ENCODE data around the gene MAST4. TPM values are rescaled to one million over a fixed set of nuclear protein-coding genes. Genes with fewer than 3 reads are reported as not detected.

Gene MAST4
- total RNA-seq, 1 donor from 2014 or later = 10.4 TPM

GRCh38 chr5:66617226-66617861 lies 21.2 kb downstream of the MAST4 start:
- no peaks in the 10 kb centered on the region for H3K27me3 ChIP-seq (ENCODE audit: control insufficient read depth in 3 of 3, insufficient read depth in 3 of 3, low read length in 3 of 3)
- H3K9ac ChIP-seq (ENCODE audit: low read depth in 1 of 3, low read length in 3 of 3) = no peak overlapping the region
- no peaks in the 10 kb centered on the region for H3K36me3 ChIP-seq (ENCODE audit: control insufficient read depth in 3 of 3, insufficient read depth in 3 of 3, low read length in 3 of 3)
- H3K27ac ChIP-seq (ENCODE audit: low read depth, low read length) = no peak overlapping the region
- no peak overlapping the region for H3K4me3 ChIP-seq (ENCODE audit: low read length in 3 of 3)
- H3K4me1 ChIP-seq (ENCODE audit: control insufficient read depth in 3 of 3, insufficient read depth in 3 of 3, low read length in 3 of 3) = no peaks in the 10 kb centered on the region
- no peaks in the 10 kb centered on the region for H3K9me3 ChIP-seq (ENCODE audit: control insufficient read depth in 3 of 3, low read length in 3 of 3)

- H3K36me3 ChIP-seq (ENCODE audit: control insufficient read depth in 3 of 3, insufficient read depth in 3 of 3, low read length in 3 of 3) = no peaks in the 10 kb centered on the region
- no peak overlapping the region for H3K9ac ChIP-seq (ENCODE audit: low read depth in 1 of 3, low read length in 3 of 3)
- H3K27ac ChIP-seq (ENCODE audit: low read depth, low read length) = no peak overlapping the region
- no peaks in the 10 kb centered on the region for H3K9me3 ChIP-seq (ENCODE audit: control insufficient read depth in 3 of 3, low read length in 3 of 3)
- H3K4me3 ChIP-seq (ENCODE audit: low read length in 3 of 3) = no peak overlapping the region
- H3K27me3 ChIP-seq (ENCODE audit: control insufficient read depth in 3 of 3, insufficient read depth in 3 of 3, low read length in 3 of 3) = no peaks in the 10 kb centered on the region
- H3K4me1 ChIP-seq (ENCODE audit: control insufficient read depth in 3 of 3, insufficient read depth in 3 of 3, low read length in 3 of 3) = no peaks in the 10 kb centered on the region
These were observed 22.0 kb downstream of the MAST4 start for GRCh38 chr5:66617991-66618768.

- no peaks in the 10 kb centered on the region for H3K9me3 ChIP-seq (ENCODE audit: control insufficient read depth in 3 of 3, low read length in 3 of 3)
- H3K27ac ChIP-seq (ENCODE audit: low read depth, low read length) = no peak overlapping the region
- H3K9ac ChIP-seq (ENCODE audit: low read depth in 1 of 3, low read length in 3 of 3) = no peak overlapping the region
- H3K4me1 ChIP-seq (ENCODE audit: control insufficient read depth in 3 of 3, insufficient read depth in 3 of 3, low read length in 3 of 3) = no peaks in the 10 kb centered on the region
- no peaks in the 10 kb centered on the region for H3K27me3 ChIP-seq (ENCODE audit: control insufficient read depth in 3 of 3, insufficient read depth in 3 of 3, low read length in 3 of 3)
- no peaks in the 10 kb centered on the region for H3K36me3 ChIP-seq (ENCODE audit: control insufficient read depth in 3 of 3, insufficient read depth in 3 of 3, low read length in 3 of 3)
- no peak overlapping the region for H3K4me3 ChIP-seq (ENCODE audit: low read length in 3 of 3)
These were observed 24.5 kb downstream of the MAST4 start for GRCh38 chr5:66620711-66621110.

- Histone ChIP-seq H3K4me3 (ENCODE audit: low read length in 3 of 3) (no peak overlapping the region), H3K27ac (ENCODE audit: low read depth, low read length) (no peak overlapping the region), H3K4me1 (ENCODE audit: control insufficient read depth in 3 of 3, insufficient read depth in 3 of 3, low read length in 3 of 3) (no peaks in the 10 kb centered on the region), H3K9ac (ENCODE audit: low read depth in 1 of 3, low read length in 3 of 3) (no peak overlapping the region), H3K36me3 (ENCODE audit: control insufficient read depth in 3 of 3, insufficient read depth in 3 of 3, low read length in 3 of 3) (no peaks in the 10 kb centered on the region), H3K27me3 (ENCODE audit: control insufficient read depth in 3 of 3, insufficient read depth in 3 of 3, low read length in 3 of 3) (no peaks in the 10 kb centered on the region), H3K9me3 (ENCODE audit: control insufficient read depth in 3 of 3, low read length in 3 of 3) (no peaks in the 10 kb centered on the region)
These were observed 25.0 kb downstream of the MAST4 start for GRCh38 chr5:66621146-66621545.

- Histone ChIP-seq H3K9me3 (ENCODE audit: control insufficient read depth in 3 of 3, low read length in 3 of 3) (no peaks in the 10 kb centered on the region), H3K4me3 (ENCODE audit: low read length in 3 of 3) (no peak overlapping the region), H3K27ac (ENCODE audit: low read depth, low read length) (no peak overlapping the region), H3K4me1 (ENCODE audit: control insufficient read depth in 3 of 3, insufficient read depth in 3 of 3, low read length in 3 of 3) (no peaks in the 10 kb centered on the region), H3K27me3 (ENCODE audit: control insufficient read depth in 3 of 3, insufficient read depth in 3 of 3, low read length in 3 of 3) (no peaks in the 10 kb centered on the region), H3K36me3 (ENCODE audit: control insufficient read depth in 3 of 3, insufficient read depth in 3 of 3, low read length in 3 of 3) (no peaks in the 10 kb centered on the region), H3K9ac (ENCODE audit: low read depth in 1 of 3, low read length in 3 of 3) (no peak overlapping the region)
These were observed 25.5 kb downstream of the MAST4 start for GRCh38 chr5:66621736-66622135.

GRCh38 chr5:66628561-66628960 lies 32.4 kb downstream of the MAST4 start:
- Histone ChIP-seq H3K27ac (ENCODE audit: low read depth, low read length) (no peak overlapping the region), H3K4me1 (ENCODE audit: control insufficient read depth in 3 of 3, insufficient read depth in 3 of 3, low read length in 3 of 3) (no peaks in the 10 kb centered on the region), H3K27me3 (ENCODE audit: control insufficient read depth in 3 of 3, insufficient read depth in 3 of 3, low read length in 3 of 3) (no peaks in the 10 kb centered on the region), H3K36me3 (ENCODE audit: control insufficient read depth in 3 of 3, insufficient read depth in 3 of 3, low read length in 3 of 3) (no peaks in the 10 kb centered on the region), H3K4me3 (ENCODE audit: low read length in 3 of 3) (no peak overlapping the region), H3K9ac (ENCODE audit: low read depth in 1 of 3, low read length in 3 of 3) (no peak overlapping the region), H3K9me3 (ENCODE audit: control insufficient read depth in 3 of 3, low read length in 3 of 3) (no peaks in the 10 kb centered on the region)

- H3K9me3 ChIP-seq (ENCODE audit: control insufficient read depth in 3 of 3, low read length in 3 of 3) = no peaks in the 10 kb centered on the region
- H3K4me1 ChIP-seq (ENCODE audit: control insufficient read depth in 3 of 3, insufficient read depth in 3 of 3, low read length in 3 of 3) = no peaks in the 10 kb centered on the region
- no peak overlapping the region for H3K9ac ChIP-seq (ENCODE audit: low read depth in 1 of 3, low read length in 3 of 3)
- no peak overlapping the region for H3K27ac ChIP-seq (ENCODE audit: low read depth, low read length)
- H3K36me3 ChIP-seq (ENCODE audit: control insufficient read depth in 3 of 3, insufficient read depth in 3 of 3, low read length in 3 of 3) = no peaks in the 10 kb centered on the region
- no peaks in the 10 kb centered on the region for H3K27me3 ChIP-seq (ENCODE audit: control insufficient read depth in 3 of 3, insufficient read depth in 3 of 3, low read length in 3 of 3)
- no peak overlapping the region for H3K4me3 ChIP-seq (ENCODE audit: low read length in 3 of 3)
These were observed 33.3 kb downstream of the MAST4 start for GRCh38 chr5:66629446-66629845.

- no peak overlapping the region for H3K27ac ChIP-seq (ENCODE audit: low read depth, low read length)
- no peaks in the 10 kb centered on the region for H3K36me3 ChIP-seq (ENCODE audit: control insufficient read depth in 3 of 3, insufficient read depth in 3 of 3, low read length in 3 of 3)
- no peak overlapping the region for H3K9ac ChIP-seq (ENCODE audit: low read depth in 1 of 3, low read length in 3 of 3)
- no peaks in the 10 kb centered on the region for H3K4me1 ChIP-seq (ENCODE audit: control insufficient read depth in 3 of 3, insufficient read depth in 3 of 3, low read length in 3 of 3)
- H3K9me3 ChIP-seq (ENCODE audit: control insufficient read depth in 3 of 3, low read length in 3 of 3) = no peaks in the 10 kb centered on the region
- no peak overlapping the region for H3K4me3 ChIP-seq (ENCODE audit: low read length in 3 of 3)
- H3K27me3 ChIP-seq (ENCODE audit: control insufficient read depth in 3 of 3, insufficient read depth in 3 of 3, low read length in 3 of 3) = no peaks in the 10 kb centered on the region
These were observed 37.6 kb downstream of the MAST4 start for GRCh38 chr5:66633754-66634153.

GRCh38 chr5:66634601-66635000 lies 38.4 kb downstream of the MAST4 start:
- H3K9me3 ChIP-seq (ENCODE audit: control insufficient read depth in 3 of 3, low read length in 3 of 3) = no peaks in the 10 kb centered on the region
- no peak overlapping the region for H3K9ac ChIP-seq (ENCODE audit: low read depth in 1 of 3, low read length in 3 of 3)
- H3K27ac ChIP-seq (ENCODE audit: low read depth, low read length) = no peak overlapping the region
- H3K36me3 ChIP-seq (ENCODE audit: control insufficient read depth in 3 of 3, insufficient read depth in 3 of 3, low read length in 3 of 3) = no peaks in the 10 kb centered on the region
- no peaks in the 10 kb centered on the region for H3K4me1 ChIP-seq (ENCODE audit: control insufficient read depth in 3 of 3, insufficient read depth in 3 of 3, low read length in 3 of 3)
- no peak overlapping the region for H3K4me3 ChIP-seq (ENCODE audit: low read length in 3 of 3)
- H3K27me3 ChIP-seq (ENCODE audit: control insufficient read depth in 3 of 3, insufficient read depth in 3 of 3, low read length in 3 of 3) = no peaks in the 10 kb centered on the region

- no peak overlapping the region for H3K27ac ChIP-seq (ENCODE audit: low read depth, low read length)
- no peak overlapping the region for H3K9ac ChIP-seq (ENCODE audit: low read depth in 1 of 3, low read length in 3 of 3)
- H3K4me1 ChIP-seq (ENCODE audit: control insufficient read depth in 3 of 3, insufficient read depth in 3 of 3, low read length in 3 of 3) = no peaks in the 10 kb centered on the region
- no peaks in the 10 kb centered on the region for H3K36me3 ChIP-seq (ENCODE audit: control insufficient read depth in 3 of 3, insufficient read depth in 3 of 3, low read length in 3 of 3)
- no peaks in the 10 kb centered on the region for H3K27me3 ChIP-seq (ENCODE audit: control insufficient read depth in 3 of 3, insufficient read depth in 3 of 3, low read length in 3 of 3)
- no peak overlapping the region for H3K4me3 ChIP-seq (ENCODE audit: low read length in 3 of 3)
- H3K9me3 ChIP-seq (ENCODE audit: control insufficient read depth in 3 of 3, low read length in 3 of 3) = no peaks in the 10 kb centered on the region
These were observed 41.8 kb downstream of the MAST4 start for GRCh38 chr5:66637994-66638393.
